K562 (cell line): Measurements from ENCODE around the gene MVB12B.

Source experiments
- CBFB ChIP-seq: sonication (generic); formaldehyde crosslinking; IDR thresholded peaks from 2 replicates; pipeline ENCODE4 v1.4.0; 2020; ENCODE audit warnings: mild to moderate bottlenecking, missing genetic modification reagents
- CTCF ChIP-seq, 3 experiments: IDR thresholded peaks in 2 of 3; conservative IDR thresholded peaks in 1 of 3; 2 replicates each; pipeline ENCODE4 v1.5.1; 2011 to 2012; ENCODE audit warnings: low read length in 3 of 3, mild to moderate bottlenecking in 3 of 3, control low read depth in 2 of 3, improper control_type of control experiment in 1 of 3, inconsistent platforms in 1 of 3, low read depth in 1 of 3, mixed read lengths in 1 of 3, moderate library complexity in 1 of 3; ENCODE audit not compliant: insufficient read depth in 2 of 3
- KDM4B ChIP-seq, 2 experiments: fragments of 450-650 bp in 1 of 2; sonication (generic) in 1 of 2; IDR thresholded peaks; 2 replicates each; pipeline ENCODE4 v1.6.1; 2016 to 2017; ENCODE audit warnings: borderline replicate concordance in 2 of 2, antibody characterized with exemption in 1 of 2, low read depth in 1 of 2, mild to moderate bottlenecking in 1 of 2
- MYNN ChIP-seq, 2 experiments: sonication (generic); formaldehyde crosslinking in 1 of 2; IDR thresholded peaks; 2 replicates each; pipeline versions ENCODE4 v1.5.0 to v1.6.1; 2016 to 2020; ENCODE audit warnings: antibody characterized with exemption in 1 of 2, missing genetic modification reagents in 1 of 2
- NFIX ChIP-seq: fragments of 250-450 bp; sonication (Bioruptor Pico); IDR thresholded peaks from 2 replicates; pipeline ENCODE4 v1.4.0; 2020; ENCODE audit warnings: low read depth, mild to moderate bottlenecking, moderate library complexity
- RNF2 ChIP-seq: sonication (generic); IDR thresholded peaks from 2 replicates; pipeline ENCODE4 v1.6.1; 2016

GRCh38 chr9:126361810-126362238 is 35.2 kb downstream of the MVB12B start:
- no peak for TF ChIP-seq MYNN (IDR thresholded peaks at IDR 0.05)
- TF ChIP-seq MYNN (CRISPR knock-in tag; IDR thresholded peaks at IDR 0.05): no peak
- TF ChIP-seq CBFB (CRISPR knock-in tag): no peak
- TF ChIP-seq RNF2: no peak
- no peak for TF ChIP-seq KDM4B (IDR thresholded peaks at IDR 0.05; ENCODE audit: borderline replicate concordance in 2 of 2, low read depth in 1 of 2)
- no peak for TF ChIP-seq CTCF (IDR thresholded peaks at IDR 0.05 in 2 of 3, conservative IDR thresholded peaks at IDR 0.05 in 1 of 3; ENCODE audit: insufficient read depth in 2 of 3, low read depth in 1 of 3, low read length in 3 of 3)
- no peak for TF ChIP-seq NFIX (CRISPR knock-in tag)
